ES-I3 (cell line): ENCODE results near the gene HLA-C.

Experiments
- H3K36me3 ChIP-seq: 2 replicates; pipeline ENCODE4 v1.6.1; 2013; ENCODE audit warnings: mild to moderate bottlenecking, low read length, control low read depth, moderate library complexity; ENCODE audit not compliant: insufficient read depth
- H3K4me1 ChIP-seq: 2 replicates; pipeline ENCODE4 v1.6.1; 2013; ENCODE audit warnings: mild to moderate bottlenecking, control low read depth, low read length; ENCODE audit not compliant: insufficient read depth
- H3K9ac ChIP-seq: 2 replicates; pipeline ENCODE4 v1.6.1; 2013; ENCODE audit warnings: low read depth, mild to moderate bottlenecking, low read length, moderate library complexity
- H3K9me3 ChIP-seq: 2 replicates; pipeline ENCODE4 v1.6.1; 2013; ENCODE audit warnings: mild to moderate bottlenecking, low read length, moderate library complexity; ENCODE audit not compliant: control insufficient read depth, insufficient read depth

HLA-C gene

DNA sequence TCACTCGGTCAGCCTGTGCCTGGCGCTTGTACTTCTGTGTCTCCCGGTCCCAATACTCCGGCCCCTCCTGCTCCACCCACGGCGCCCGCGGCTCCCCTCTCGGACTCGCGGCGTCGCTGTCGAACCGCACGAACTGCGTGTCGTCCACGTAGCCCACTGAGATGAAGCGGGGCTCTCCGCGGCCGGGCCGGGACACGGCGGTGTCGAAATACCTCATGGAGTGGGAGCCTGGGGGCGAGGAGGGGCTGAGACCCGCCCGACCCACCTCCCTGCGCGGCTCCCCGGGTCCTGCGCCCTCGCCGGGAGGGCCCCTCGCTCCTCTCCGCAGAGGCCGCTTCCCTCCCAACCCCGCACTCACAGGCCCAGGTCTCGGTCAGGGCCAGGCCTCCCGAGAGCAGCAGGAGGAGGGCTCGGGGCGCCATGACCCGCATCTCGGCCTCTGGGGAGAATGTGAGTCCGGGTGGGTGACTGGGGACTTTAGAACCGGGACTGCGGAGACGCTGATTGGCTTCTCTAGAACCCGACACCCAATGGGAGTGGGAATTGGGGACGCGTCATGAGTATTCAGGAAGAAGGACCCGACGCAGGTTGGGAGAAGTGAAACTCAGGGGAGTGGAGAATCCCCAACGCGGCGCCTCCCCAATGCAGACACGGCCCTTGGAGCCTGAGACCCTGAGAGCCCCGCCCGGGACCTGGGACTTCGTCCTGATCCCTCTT lies at the start of gene HLA-C:
Gene HLA-C, minus strand, starts transcription at position 452 of the 717 bp plus-strand sequence. Its CDS starts 21 bp downstream, at position 431.
- peak within 1 kb of the TSS; percentile 68 for H3K9ac ChIP-seq
- no peaks in the 10 kb centered on the region for H3K36me3 ChIP-seq
- H3K9me3 ChIP-seq = no peaks in the 10 kb centered on the region
- H3K4me1 ChIP-seq = no peaks in the 10 kb centered on the region

DNA sequence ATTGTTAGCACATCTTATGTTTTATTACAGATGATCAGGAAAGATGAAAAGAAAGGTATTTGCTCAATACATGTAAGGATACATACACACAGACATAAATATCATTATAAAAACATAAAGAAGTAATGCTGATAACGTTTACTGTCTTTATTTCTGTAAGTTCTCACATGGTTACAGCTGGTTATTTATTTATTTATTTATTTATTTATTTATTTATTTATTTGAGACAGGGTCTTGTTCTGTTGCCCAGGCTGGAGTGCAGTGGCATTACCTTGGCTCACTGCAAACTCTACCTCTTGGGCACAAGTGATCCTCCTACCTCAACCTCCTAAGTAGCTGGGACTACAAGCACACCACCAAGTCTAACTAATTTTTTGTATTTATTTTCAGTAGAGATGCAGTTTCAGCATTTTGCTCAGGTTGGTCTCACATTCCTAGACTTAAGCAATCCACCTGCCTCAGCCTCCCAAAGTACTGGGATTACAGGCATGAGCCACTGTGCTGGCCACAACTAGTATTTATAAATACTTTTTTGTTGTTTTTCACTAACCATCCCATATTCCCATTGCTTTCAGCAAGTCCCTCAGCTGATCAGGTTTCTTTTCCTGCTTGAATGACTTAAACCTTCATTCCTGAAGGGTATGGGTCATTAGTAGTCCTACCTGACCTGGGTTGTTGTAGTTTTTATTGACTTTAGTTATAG lies 49.3 kb upstream of the HLA-C start:
- no peaks in the 10 kb centered on the region for H3K4me1 ChIP-seq
- H3K9ac ChIP-seq = no peak overlapping the region
- H3K9me3 ChIP-seq = no peaks in the 10 kb centered on the region
- no peaks in the 10 kb centered on the region for H3K36me3 ChIP-seq

- Histone ChIP-seq H3K9me3 (no peaks in the 10 kb centered on the region), H3K9ac (no peak overlapping the region), H3K4me1 (no peaks in the 10 kb centered on the region), H3K36me3 (no peaks in the 10 kb centered on the region)
Measured at GRCh38 chr6:31317036-31317435, 45.1 kb upstream of the HLA-C start.

- H3K36me3 ChIP-seq = no peaks in the 10 kb centered on the region
- no peaks in the 10 kb centered on the region for H3K4me1 ChIP-seq
- no peaks in the 10 kb centered on the region for H3K9me3 ChIP-seq
- no peak overlapping the region for H3K9ac ChIP-seq
Measured at GRCh38 chr6:31309641-31310040, 37.7 kb upstream of the HLA-C start.

DNA sequence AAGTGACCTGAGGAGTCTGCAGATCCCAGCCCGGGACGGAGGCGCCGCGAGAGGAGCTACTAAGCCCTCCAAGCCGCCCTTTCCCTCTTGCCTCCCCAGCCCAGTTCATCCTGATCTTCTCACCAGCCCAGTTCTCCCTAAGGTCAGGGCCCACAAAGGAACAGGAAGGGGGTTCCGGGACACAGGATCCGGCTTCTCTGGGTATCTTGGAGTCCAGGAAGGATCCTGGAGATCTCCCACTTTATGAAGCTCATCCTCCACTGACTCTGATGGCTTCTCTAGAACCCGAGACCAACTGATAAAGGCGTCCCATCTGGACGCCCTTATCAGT lies 36.9 kb upstream of the HLA-C start:
- H3K9me3 ChIP-seq = no peaks in the 10 kb centered on the region
- no peaks in the 10 kb centered on the region for H3K36me3 ChIP-seq
- peak overlapping the region; percentile 62 for H3K9ac ChIP-seq
- no peaks in the 10 kb centered on the region for H3K4me1 ChIP-seq

- Histone ChIP-seq H3K4me1 (no peaks in the 10 kb centered on the region), H3K9me3 (no peaks in the 10 kb centered on the region), H3K36me3 (no peaks in the 10 kb centered on the region), H3K9ac (peak overlapping the region; percentile 62)
Measured at GRCh38 chr6:31308050-31308844, 36.4 kb upstream of the HLA-C start.

DNA sequence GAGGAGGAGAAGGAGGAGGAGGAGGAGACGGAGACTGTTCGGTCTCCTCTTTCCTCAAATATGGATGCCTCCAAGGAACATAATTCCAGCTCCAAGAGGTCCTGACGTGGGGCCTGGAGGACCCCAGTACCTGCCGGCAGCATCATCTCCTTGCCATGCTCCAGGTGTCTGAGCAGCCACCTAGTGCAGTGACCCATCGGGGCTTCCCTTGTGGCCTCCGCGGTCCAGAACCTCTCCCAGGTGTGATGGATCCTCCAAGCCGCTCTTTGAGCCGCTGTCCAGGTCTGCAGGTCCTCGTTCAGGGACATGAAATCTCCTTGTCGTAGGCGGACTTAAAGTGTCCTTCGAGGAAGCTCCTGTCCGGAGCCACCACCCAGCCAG lies 35.8 kb upstream of the HLA-C start:
- Histone ChIP-seq H3K9me3 (no peaks in the 10 kb centered on the region), H3K9ac (peak overlapping the region; percentile 46; the same call in 1 of the 2 replicates), H3K4me1 (no peaks in the 10 kb centered on the region), H3K36me3 (no peaks in the 10 kb centered on the region)

DNA sequence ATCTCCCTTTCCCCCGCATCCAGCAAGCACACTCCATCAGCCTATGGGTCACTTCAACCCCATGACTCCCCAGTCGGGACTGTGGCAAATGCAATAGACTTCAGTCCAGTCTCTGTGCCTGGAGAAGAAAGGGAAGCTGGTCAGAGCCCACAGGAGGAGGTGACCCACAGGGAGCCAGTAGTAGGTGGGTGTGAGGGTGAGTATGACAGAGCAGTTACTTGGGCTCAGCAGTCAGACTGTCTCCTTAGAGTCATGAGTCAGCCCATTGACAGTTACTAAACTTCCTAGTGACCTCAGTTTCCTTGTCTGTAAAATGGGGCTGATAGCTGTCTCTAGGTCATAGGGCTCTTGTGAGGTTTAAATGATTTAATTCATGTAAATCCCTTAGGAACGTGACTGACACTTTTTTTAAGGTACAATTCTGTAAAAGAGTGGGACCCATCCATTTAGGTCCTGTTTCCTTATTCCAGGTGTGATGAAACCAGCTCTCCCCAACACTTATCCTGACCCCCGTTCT lies 33.9 kb upstream of the HLA-C start:
- H3K4me1 ChIP-seq = no peaks in the 10 kb centered on the region
- H3K9me3 ChIP-seq = no peaks in the 10 kb centered on the region
- no peaks in the 10 kb centered on the region for H3K36me3 ChIP-seq
- no peak overlapping the region for H3K9ac ChIP-seq

DNA sequence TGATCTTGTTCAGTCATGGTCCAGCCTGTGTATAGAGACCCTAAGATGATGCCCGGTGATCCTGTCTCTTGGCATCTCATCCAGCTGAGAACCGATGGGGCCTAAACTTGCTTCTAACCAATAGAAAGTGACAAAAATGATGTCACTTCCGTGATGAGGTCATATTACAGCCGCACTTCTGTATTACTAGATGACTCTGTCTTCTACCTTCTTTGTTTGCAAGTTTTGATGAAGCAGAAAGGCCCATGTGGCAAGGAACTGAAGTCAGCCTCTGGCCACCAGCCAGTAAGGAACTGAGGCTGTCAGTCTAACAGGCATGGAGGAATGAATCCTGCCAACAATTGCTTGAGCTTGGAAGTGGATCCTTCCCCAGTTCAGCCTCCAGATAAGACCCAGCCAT lies 32.8 kb upstream of the HLA-C start:
- no peak overlapping the region for H3K9ac ChIP-seq
- H3K9me3 ChIP-seq = no peaks in the 10 kb centered on the region
- H3K36me3 ChIP-seq = no peaks in the 10 kb centered on the region
- no peaks in the 10 kb centered on the region for H3K4me1 ChIP-seq

- Histone ChIP-seq H3K9ac (no peak overlapping the region), H3K36me3 (no peaks in the 10 kb centered on the region), H3K4me1 (no peaks in the 10 kb centered on the region)
Measured at GRCh38 chr6:31300797-31301196, 28.9 kb upstream of the HLA-C start.

GRCh38 chr6:31299947-31300346 lies 28.1 kb upstream of the HLA-C start:
- H3K9me3 ChIP-seq = no peaks in the 10 kb centered on the region
- no peaks in the 10 kb centered on the region for H3K36me3 ChIP-seq
- no peak overlapping the region for H3K9ac ChIP-seq
- no peaks in the 10 kb centered on the region for H3K4me1 ChIP-seq

More at GRCh38 chr6:31300797-31301196, 28.9 kb upstream of the HLA-C start:
- H3K9me3 ChIP-seq = no peaks in the 10 kb centered on the region

DNA sequence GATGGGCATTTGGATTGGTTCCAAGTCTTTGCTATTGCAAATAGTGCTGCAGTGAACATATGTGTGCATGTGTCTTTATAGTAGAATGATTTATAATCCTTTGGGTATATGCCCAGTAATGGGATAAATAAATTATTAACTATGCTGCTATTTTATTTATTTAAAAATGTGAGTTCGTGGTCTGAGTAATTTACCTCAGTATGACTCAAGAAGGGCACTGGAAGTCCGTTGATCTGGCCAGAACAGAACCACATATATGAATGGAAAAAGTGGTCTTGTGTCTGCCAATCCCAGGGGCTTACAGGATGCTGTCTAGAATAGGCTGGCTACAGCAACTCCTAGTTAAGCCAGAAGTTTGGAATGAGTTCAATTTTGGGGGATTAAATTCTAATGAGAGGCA lies 27.6 kb upstream of the HLA-C start:
- Histone ChIP-seq H3K36me3 (no peaks in the 10 kb centered on the region), H3K9me3 (no peaks in the 10 kb centered on the region), H3K4me1 (no peaks in the 10 kb centered on the region), H3K9ac (no peak overlapping the region)

DNA sequence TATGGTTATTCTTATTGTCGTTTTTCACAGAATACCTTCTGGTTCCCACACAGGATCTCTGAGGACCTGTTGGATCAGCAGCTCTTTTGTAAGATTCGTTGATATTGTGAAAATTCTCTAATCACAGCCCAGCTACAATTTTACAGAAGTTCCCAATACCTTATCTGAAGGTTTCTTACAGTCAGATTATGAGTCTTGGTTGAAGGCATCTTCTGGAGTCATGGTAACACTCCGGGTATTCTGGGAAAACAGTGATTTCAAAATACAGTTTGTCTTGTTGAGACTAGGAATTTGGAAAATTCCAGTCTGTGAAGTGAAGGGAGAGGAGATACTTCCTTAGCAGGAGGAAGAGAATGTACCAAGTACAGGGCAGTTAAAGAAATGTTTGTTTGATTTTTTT lies 22.2 kb upstream of the HLA-C start:
- H3K9me3 ChIP-seq = no peaks in the 10 kb centered on the region
- H3K9ac ChIP-seq = no peak overlapping the region
- no peaks in the 10 kb centered on the region for H3K4me1 ChIP-seq
- no peaks in the 10 kb centered on the region for H3K36me3 ChIP-seq

DNA sequence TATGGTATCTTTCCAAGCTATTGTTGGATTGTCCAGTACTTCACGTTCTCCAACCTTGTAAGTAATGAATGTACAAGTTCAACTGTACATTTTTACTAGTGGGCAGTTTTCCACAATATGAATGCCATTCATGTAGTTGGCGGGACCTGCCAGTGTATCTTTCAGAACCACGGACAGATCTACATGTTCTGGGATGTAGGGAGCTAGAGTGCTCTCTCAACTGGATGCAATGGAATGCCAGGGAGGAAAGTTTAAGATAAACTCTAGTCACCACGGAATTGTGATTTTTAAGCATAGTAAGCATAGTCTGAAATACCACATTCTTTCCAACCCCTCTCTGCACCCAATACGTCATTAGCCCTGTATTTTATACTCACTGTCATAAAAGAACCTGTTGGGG lies 21.5 kb upstream of the HLA-C start:
- Histone ChIP-seq H3K36me3 (no peaks in the 10 kb centered on the region), H3K9me3 (no peaks in the 10 kb centered on the region), H3K4me1 (no peaks in the 10 kb centered on the region), H3K9ac (no peak overlapping the region)
